Aorta (tissue), 5 donors: ENCODE results near the gene ABCA13. TPM values are rescaled to one million over a fixed set of nuclear protein-coding genes. Genes with fewer than 3 reads are reported as not detected.

ENCODE experiments used
- ATAC-seq: fragments of 200-7000 bp; cut with Tn5 transposase; one replicate; pipeline ENCODE4 v1.9.1; 2022; ENCODE audit warnings: moderate library complexity; ENCODE audit not compliant: low FRiP score
- DNase-seq, 2 donors: peaks; one replicate each; pipeline ENCODE4 v3.0.0-alpha.2; 2020
- H3K27ac ChIP-seq, 2 donors: one replicate each; pipeline ENCODE4 v1.5.1; 2013; ENCODE audit warnings: low read length in 2 of 2, mild to moderate bottlenecking in 2 of 2, moderate library complexity in 2 of 2, control low read depth in 1 of 2, inconsistent platforms in 1 of 2, low read depth in 1 of 2
- H3K27me3 ChIP-seq, 2 donors: one replicate each; pipeline ENCODE4 v1.6.1; 2013; ENCODE audit warnings: control low read depth in 1 of 2, low read length in 1 of 2, mild to moderate bottlenecking in 1 of 2, moderate library complexity in 1 of 2; ENCODE audit not compliant: insufficient read depth in 2 of 2, control insufficient read depth in 1 of 2
- H3K36me3 ChIP-seq, 2 donors: one replicate each; pipeline ENCODE4 v1.6.1; 2013; ENCODE audit warnings: control low read depth in 1 of 2, low read length in 1 of 2, mild to moderate bottlenecking in 1 of 2; ENCODE audit not compliant: insufficient read depth in 2 of 2, control insufficient read depth in 1 of 2
- H3K4me1 ChIP-seq, 2 donors: one replicate each; pipeline ENCODE4 v1.6.1; 2013; ENCODE audit warnings: low read length in 2 of 2, control low read depth in 1 of 2, mild to moderate bottlenecking in 1 of 2, moderate library complexity in 1 of 2; ENCODE audit not compliant: insufficient read depth in 2 of 2, control insufficient read depth in 1 of 2
- H3K4me3 ChIP-seq, 2 donors: one replicate each; pipeline ENCODE4 v1.5.1; 2013; ENCODE audit warnings: low read length in 2 of 2, control low read depth in 1 of 2, mild to moderate bottlenecking in 1 of 2
- H3K9me3 ChIP-seq: one replicate; pipeline ENCODE4 v1.6.1; 2013; ENCODE audit warnings: mild to moderate bottlenecking, low read length; ENCODE audit not compliant: control insufficient read depth
- WGBS, 2 donors: extraction: QIAGEN DNeasy Blood & Tissue Kit; methylation state at CpG; one replicate each; pipeline ENCODE4 v1.1.7; 2013; 5-methylcytosine and 5-hydroxymethylcytosine counted together
- intact Hi-C, 2 donors: fragments of 100-400 bp; cut with DNase I; formaldehyde crosslinking; loops; one replicate each; pipeline versions ENCODE4 v1.14.2 to v1.15.0; 2022
- polyA plus RNA-seq, 2 donors: library from polyadenylated mRNA; stranded (reverse); fragments of 200-250 nt; gene quantifications; one replicate each; pipeline ENCODE4 v1.2.3, GENCODE V29; 2013
- total RNA-seq, 2 donors: library from RNA; stranded (reverse); fragmentation: NEBNext Ultra II Directional; extraction: Animal tissue kit (Norgen Biotek cat#: 25700); gene quantifications; one replicate each; pipeline ENCODE4 v1.2.1, GENCODE V29; 2021
- donor health status: healthy with polysubstance abuse.
- donor health status: Bipolar disorder and iron deficiency.
- donor health status: DM: no; HTN: no; CAD: no.
- donor health status: DM: no; HTN: no; CAD: no.
- donor health status: DM: yes; HTN: yes; CAD: no.

The ABCA13 gene
- total and polyA plus RNA-seq, 4 donors, result 0.06 to 0.12 TPM; not detected in 2

DNA sequence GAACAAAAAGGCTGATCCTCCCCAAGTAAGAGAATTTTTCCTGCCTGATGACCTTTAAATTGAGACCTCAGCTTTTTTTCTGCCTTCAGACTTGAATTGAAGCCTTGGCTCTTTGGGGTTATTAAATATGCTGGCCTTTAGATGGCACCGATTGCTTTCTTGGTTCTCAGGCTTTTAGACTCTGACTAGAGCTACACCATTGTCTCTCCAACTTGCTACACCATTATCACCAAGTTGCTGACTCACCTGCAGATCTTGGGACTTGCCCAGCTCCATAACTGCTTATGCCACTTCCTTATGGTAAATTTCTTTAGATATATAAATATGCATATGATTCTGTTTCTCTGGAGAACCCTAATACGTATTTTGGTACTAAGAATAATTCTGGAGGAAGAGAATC lies 3.1 kb upstream of the ABCA13 start:
- WGBS, 2 donors, result 55 to 63% methylated on average over 2 of the region's 2 CpGs
- Histone ChIP-seq H3K27me3 (no peaks in the 10 kb centered on the region), H3K4me3 (no peak overlapping the region), H3K27ac (no peak overlapping the region), H3K36me3 (no peaks in the 10 kb centered on the region), H3K4me1 (no peaks in the 10 kb centered on the region), H3K9me3 (peaks cover 4% of the 10 kb centered on the region)
- intact Hi-C loops, result no loop called here
- ATAC-seq (no peak), DNase-seq (no peak)

DNA sequence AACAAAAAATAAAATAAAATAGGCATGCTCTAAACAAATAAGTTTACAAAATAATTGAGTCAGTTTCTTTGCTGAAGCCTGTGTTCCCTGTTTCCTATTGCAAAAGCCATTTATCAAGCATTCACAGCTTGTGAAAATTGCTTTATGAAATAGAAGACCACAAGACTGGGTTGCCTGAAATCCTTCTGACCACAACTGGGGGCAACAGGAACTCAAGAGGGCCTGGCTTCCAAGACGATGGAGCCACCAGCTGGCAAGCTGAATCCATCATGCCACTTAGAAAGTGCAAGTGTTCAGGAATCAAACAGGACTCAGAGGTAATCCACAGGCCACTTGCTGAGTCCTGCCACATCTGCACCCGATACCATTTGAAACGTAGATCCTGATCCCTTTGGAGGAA lies 752 bp upstream of the ABCA13 start:
- Histone ChIP-seq H3K36me3 (no peaks in the 10 kb centered on the region), H3K9me3 (peaks cover 2% of the 10 kb centered on the region), H3K27ac (no peak overlapping the region), H3K27me3 (no peaks in the 10 kb centered on the region), H3K4me1 (no peaks in the 10 kb centered on the region), H3K4me3 (no peak overlapping the region)
- no peak for ATAC-seq
- 52 to 76% methylated on average over 3 of the region's 3 CpGs for WGBS, 2 donors
- DNase-seq, result no peak
- intact Hi-C loops, result no loop called here

DNA sequence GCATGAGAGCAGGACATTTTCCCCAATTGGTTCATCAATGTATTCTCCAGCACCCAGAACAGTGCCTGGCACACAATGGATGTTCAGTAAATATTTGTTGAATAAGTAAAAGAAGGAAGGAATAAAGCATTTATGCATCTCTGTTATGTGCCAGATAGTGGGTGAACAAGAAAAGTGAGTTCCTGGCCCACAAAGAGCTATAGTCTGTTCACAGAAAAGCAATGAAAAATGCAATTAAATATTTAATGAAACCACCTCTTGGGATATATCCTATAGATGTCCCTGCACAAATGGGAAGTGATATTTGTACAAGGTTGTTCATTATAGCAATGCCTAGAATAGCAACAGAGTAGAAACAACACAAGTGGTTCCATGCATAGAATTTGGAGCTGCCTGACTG lies 2.1 kb downstream of the ABCA13 start:
- no peaks in the 10 kb centered on the region for H3K4me1 ChIP-seq

DNA sequence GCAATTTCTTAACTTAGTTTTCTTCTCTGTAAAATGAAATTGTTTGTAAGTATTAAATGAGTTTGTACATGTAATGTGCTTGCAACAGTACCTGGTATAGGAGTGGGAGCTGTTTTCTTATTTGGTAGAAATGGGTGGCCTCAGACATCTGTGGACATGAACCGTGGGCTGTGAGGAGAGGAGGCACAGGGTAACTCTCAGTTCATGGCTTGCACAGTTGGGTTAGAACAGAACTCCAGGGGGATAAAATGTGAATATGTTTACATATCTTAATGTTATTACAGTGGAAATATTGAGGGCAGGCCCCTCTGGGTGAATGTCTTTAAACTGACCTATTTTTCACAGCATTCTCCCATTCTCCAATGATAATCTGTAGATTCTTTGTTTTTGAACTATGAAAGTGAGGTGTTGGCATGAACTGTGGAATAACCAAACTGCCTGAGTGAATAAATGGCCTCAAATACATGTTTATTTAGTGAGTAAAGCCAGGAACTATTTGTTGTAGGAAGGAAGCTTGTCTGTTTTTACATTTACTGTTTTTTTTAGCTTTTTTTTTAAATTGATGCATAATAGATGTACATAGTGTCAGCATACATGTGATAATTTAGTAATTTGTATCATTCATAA lies 2.6 kb downstream of the ABCA13 start:
- Histone ChIP-seq H3K4me3 (no peak overlapping the region), H3K36me3 (no peaks in the 10 kb centered on the region), H3K27ac (no peak overlapping the region), H3K4me1 (no peaks in the 10 kb centered on the region), H3K27me3 (no peaks in the 10 kb centered on the region), H3K9me3 (peaks cover 2% of the 10 kb centered on the region)
- ATAC-seq (no peak), DNase-seq (no peak)
- intact Hi-C loops, result no loop called here
- 44 to 57% methylated on average over 1 of the region's 1 CpG for WGBS, 2 donors

More for the DNA sequence above, 2.1 kb downstream of the ABCA13 start:
- H3K27ac ChIP-seq, result no peak overlapping the region
- intact Hi-C loops, result no loop called here
- DNase-seq, result no peak
- H3K4me3 ChIP-seq, result no peak overlapping the region
- ATAC-seq, result no peak
- peaks cover 2% of the 10 kb centered on the region for H3K9me3 ChIP-seq
- no peaks in the 10 kb centered on the region for H3K36me3 ChIP-seq
- no peaks in the 10 kb centered on the region for H3K27me3 ChIP-seq

DNA sequence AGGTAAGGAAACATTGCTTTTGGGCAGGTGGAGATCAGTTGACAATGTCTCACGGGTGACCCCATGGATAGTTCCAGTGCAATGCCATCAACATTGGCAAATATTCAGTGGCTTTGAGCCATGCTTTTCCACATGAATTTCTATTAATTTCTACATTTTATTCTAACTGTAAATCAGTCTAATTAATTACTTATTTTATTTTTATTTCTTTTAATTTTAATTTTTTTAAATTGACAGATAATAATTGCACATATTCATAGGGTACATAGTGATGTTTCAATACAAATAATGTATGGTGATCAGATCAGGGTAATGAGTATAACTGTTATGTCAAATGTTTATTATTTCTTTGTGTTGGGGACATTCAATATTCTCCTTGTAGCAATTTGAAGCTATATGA lies 3.8 kb downstream of the ABCA13 start:
- no peaks in the 10 kb centered on the region for H3K4me1 ChIP-seq
- intact Hi-C loops, result no loop called here
- DNase-seq, result no peak
- no peaks in the 10 kb centered on the region for H3K27me3 ChIP-seq
- H3K9me3 ChIP-seq, result no peaks in the 10 kb centered on the region
- WGBS, 2 donors, result 83 to 87% methylated on average over 1 of the region's 1 CpG
- H3K36me3 ChIP-seq, result no peaks in the 10 kb centered on the region
- no peak for ATAC-seq
- no peak overlapping the region for H3K4me3 ChIP-seq
- no peak overlapping the region for H3K27ac ChIP-seq

DNA sequence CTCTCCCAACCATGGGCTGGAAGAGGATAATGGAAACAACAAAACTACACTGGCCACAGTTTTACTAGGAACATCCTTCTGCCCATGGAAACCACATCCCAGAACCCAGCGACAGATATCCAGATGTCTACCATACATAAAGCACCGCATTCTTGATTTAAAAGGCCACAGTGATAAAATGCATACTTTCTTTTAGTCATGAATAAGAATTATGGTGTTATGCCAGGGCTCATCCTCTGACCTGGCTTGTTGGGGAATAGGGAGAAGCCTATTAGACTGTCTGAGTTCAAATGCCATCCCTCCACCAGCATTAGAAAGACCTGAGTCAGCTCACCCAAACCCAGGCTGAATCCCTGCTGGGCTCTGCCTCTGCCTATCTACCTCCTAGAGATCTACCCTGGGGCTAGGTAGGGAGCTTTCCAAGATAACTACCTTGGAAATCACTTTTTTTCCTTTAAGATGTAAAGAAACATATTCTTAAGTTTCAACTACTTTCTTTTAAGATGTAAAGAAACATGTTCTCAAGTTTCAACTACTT lies 5.2 kb downstream of the ABCA13 start:
- no peak overlapping the region for H3K4me3 ChIP-seq
- H3K9me3 ChIP-seq, result no peaks in the 10 kb centered on the region
- intact Hi-C loops, result no loop called here
- no peaks in the 10 kb centered on the region for H3K36me3 ChIP-seq
- DNase-seq (no peak), ATAC-seq (no peak)
- 83 to 93% methylated on average over 2 of the region's 2 CpGs for WGBS, 2 donors
- no peaks in the 10 kb centered on the region for H3K27me3 ChIP-seq
- H3K4me1 ChIP-seq, result no peaks in the 10 kb centered on the region
- H3K27ac ChIP-seq, result no peak overlapping the region

DNA sequence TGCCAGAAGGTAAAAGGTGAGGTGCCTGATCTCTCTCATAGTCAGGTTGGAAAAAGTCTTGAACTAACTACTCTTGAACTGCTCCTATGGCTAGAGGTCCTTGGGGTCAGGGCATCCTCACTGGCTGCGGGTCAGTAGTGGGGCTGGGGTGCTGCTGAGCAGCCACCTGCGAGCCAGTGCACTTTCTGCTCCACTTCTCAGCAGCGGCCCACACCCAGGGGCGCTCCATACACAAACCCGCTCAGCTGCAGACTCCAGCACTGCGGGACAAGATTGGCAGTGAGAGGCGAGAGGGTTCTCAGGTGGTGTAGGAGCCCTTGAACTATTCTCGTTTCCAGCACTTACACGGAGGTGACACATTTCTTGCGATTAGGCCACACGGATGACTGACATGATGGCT lies 6.0 kb downstream of the ABCA13 start:
- Histone ChIP-seq H3K9me3 (no peaks in the 10 kb centered on the region), H3K36me3 (no peaks in the 10 kb centered on the region), H3K4me1 (no peaks in the 10 kb centered on the region), H3K27ac (no peak overlapping the region), H3K27me3 (no peaks in the 10 kb centered on the region), H3K4me3 (no peak overlapping the region)
- no peak for DNase-seq
- 85 to 88% methylated on average over 11 of the region's 11 CpGs for WGBS, 2 donors
- intact Hi-C loops, result no loop called here
- ATAC-seq, result no peak

DNA sequence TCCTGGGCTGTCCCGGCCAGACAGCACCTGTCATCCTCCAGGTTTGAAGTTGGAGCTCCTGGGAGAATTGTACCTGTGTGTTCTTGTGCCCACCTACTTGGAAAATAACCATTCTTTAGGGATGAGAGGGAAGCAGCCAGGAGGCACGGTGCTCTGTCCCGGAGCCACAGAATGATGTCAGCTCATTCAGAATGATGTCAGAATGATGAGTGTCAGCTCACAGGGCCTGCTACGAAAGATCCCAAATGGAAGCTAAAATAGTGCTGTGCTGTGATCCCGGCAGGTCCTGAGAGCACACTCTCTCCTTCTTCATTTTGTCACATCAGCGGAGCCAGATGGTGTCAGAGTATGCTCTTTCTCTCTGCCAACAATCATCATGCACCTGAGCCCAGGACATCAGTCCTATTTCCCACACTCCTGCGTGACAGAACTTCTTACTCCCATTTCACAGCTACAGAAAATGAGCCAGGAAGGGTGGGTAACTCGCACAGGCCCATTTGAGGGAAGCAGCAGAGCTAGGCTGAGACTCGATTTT lies 8.3 kb downstream of the ABCA13 start:
- DNase-seq (no peak), ATAC-seq (no peak)
- Histone ChIP-seq H3K4me1 (peaks cover 0 to 5% of the 10 kb centered on the region in 2 donors), H3K4me3 (no peak overlapping the region), H3K27me3 (no peaks in the 10 kb centered on the region), H3K9me3 (no peaks in the 10 kb centered on the region), H3K36me3 (no peaks in the 10 kb centered on the region), H3K27ac (no peak overlapping the region)
- 69 to 75% methylated on average over 9 of the region's 9 CpGs for WGBS, 2 donors
- intact Hi-C loops, result no loop called here

DNA sequence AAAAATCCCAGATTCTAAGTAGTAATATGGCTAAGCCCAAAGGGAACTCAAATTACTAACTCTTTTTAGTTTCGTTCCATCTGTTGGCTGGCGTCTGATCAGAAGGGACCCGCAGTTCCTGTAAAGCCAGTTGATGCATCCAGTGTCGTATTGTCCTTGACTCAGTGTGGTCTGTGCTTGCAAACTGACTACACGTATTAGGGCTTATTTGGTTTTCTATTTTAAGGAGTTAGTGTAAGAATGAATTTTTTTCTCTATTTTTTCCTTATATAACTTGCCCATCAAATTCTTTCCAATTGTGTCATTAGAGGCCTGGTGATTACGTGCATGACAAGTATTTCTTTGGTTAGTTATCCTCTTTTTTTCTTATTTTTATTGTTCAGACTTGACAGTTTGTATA lies 9.7 kb downstream of the ABCA13 start:
- intact Hi-C loops, result no loop called here
- Histone ChIP-seq H3K9me3 (no peaks in the 10 kb centered on the region), H3K27ac (no peak overlapping the region), H3K36me3 (no peaks in the 10 kb centered on the region), H3K4me3 (no peak overlapping the region), H3K4me1 (peaks cover 0 to 5% of the 10 kb centered on the region in 2 donors), H3K27me3 (no peaks in the 10 kb centered on the region)
- ATAC-seq (no peak), DNase-seq (no peak)
- 67% methylated on average over 6 of the region's 6 CpGs for WGBS, 2 donors
